ENCODE data around the gene MRAP2. TPM values are rescaled to one million over a fixed set of nuclear protein-coding genes. Genes with fewer than 3 reads are reported as not detected.

MRAP2 gene
- total RNA-seq, 1 experiment from 2014 or later = 2.5 TPM

GRCh38 chr6:84136364-84137050 lies 102.9 kb downstream of the MRAP2 start:
- DNase-seq (ENCODE audit: low read depth, low spot score) (no peak), ATAC-seq (no peak)
- POLR2A ChIA-PET = no interaction called here
- CTCF ChIA-PET = no interaction called here
- BruUV-seq (replicated peaks) = no TSS peak
- Histone ChIP-seq H3K4me1 (ENCODE audit: control insufficient read depth, insufficient read depth, low read length) (no peaks in the 10 kb centered on the region), H3K4me3 (ENCODE audit: low read depth in 2 of 2, low read length in 2 of 2) (no peak overlapping the region), H3K27ac (ENCODE audit: low read length) (no peak overlapping the region), H3K9me3 (ENCODE audit: control insufficient read depth, insufficient read depth, low read depth, low read length) (no peaks in the 10 kb centered on the region), H3K27me3 (ENCODE audit: control insufficient read depth, insufficient read depth, low read length) (no peaks in the 10 kb centered on the region), H3K36me3 (ENCODE audit: control insufficient read depth, insufficient read depth, low read length) (no peaks in the 10 kb centered on the region)
- TF ChIP-seq SIN3A (IDR thresholded peaks at IDR 0.05; ENCODE audit: borderline replicate concordance, insufficient read depth, low read depth, low read length) = no peak
- TF ChIP-seq CTCF (IDR thresholded peaks at IDR 0.05) = no peak
- no peak for TF ChIP-seq POLR2AphosphoS5 (IDR thresholded peaks at IDR 0.05; ENCODE audit: low read depth, low read length)
- TF ChIP-seq REST (IDR thresholded peaks at IDR 0.05; ENCODE audit: insufficient read depth in 1 of 2, low read depth in 2 of 2, low read length in 1 of 2) = no peak
- intact Hi-C loops (cut with micrococcal nuclease; ENCODE audit: unreplicated experiment) = no loop called here
- in situ Hi-C loops (cut with HindIII; ENCODE audit: low pct_unique_long_range_greater_than_20kb, low sequenced_read_pairs) = no loop called here

GRCh38 chr6:84137051-84137375 lies 103.4 kb downstream of the MRAP2 start:
- intact Hi-C loops (cut with micrococcal nuclease; ENCODE audit: unreplicated experiment) = no loop called here
- no peaks in the 10 kb centered on the region for H3K9me3 ChIP-seq (ENCODE audit: control insufficient read depth, insufficient read depth, low read depth, low read length)
- in situ Hi-C loops (cut with HindIII; ENCODE audit: low pct_unique_long_range_greater_than_20kb, low sequenced_read_pairs) = no loop called here
- CTCF ChIA-PET = no interaction called here
- TF ChIP-seq SIN3A (IDR thresholded peaks at IDR 0.05; ENCODE audit: borderline replicate concordance, insufficient read depth, low read depth, low read length) (no peak), POLR2AphosphoS5 (IDR thresholded peaks at IDR 0.05; ENCODE audit: low read depth, low read length) (no peak), TCF7L2 (IDR thresholded peaks at IDR 0.05; ENCODE audit: low read depth, low read length) (no peak)
- H3K4me3 ChIP-seq (ENCODE audit: low read depth in 2 of 2, low read length in 2 of 2) = no peak overlapping the region
- no peaks in the 10 kb centered on the region for H3K27me3 ChIP-seq (ENCODE audit: control insufficient read depth, insufficient read depth, low read length)
- DNase-seq (ENCODE audit: low read depth, low spot score) (no peak), ATAC-seq (no peak)
- no TSS peak for BruUV-seq (replicated peaks)
- H3K36me3 ChIP-seq (ENCODE audit: control insufficient read depth, insufficient read depth, low read length) = no peaks in the 10 kb centered on the region
- no peak overlapping the region for H3K27ac ChIP-seq (ENCODE audit: low read length)
- POLR2A ChIA-PET = no interaction called here
- no peaks in the 10 kb centered on the region for H3K4me1 ChIP-seq (ENCODE audit: control insufficient read depth, insufficient read depth, low read length)

GRCh38 chr6:84137989-84138575 lies 104.5 kb downstream of the MRAP2 start:
- no peaks in the 10 kb centered on the region for H3K4me1 ChIP-seq (ENCODE audit: control insufficient read depth, insufficient read depth, low read length)
- H3K4me3 ChIP-seq (ENCODE audit: low read depth in 2 of 2, low read length in 2 of 2) = no peak overlapping the region
- ATAC-seq (no peak), DNase-seq (ENCODE audit: low read depth, low spot score) (no peak)
- POLR2A ChIA-PET = no interaction called here
- in situ Hi-C loops (cut with HindIII; ENCODE audit: low pct_unique_long_range_greater_than_20kb, low sequenced_read_pairs) (no loop called here), intact Hi-C loops (cut with micrococcal nuclease; ENCODE audit: unreplicated experiment) (no loop called here)
- no TSS peak for BruUV-seq (replicated peaks)
- H3K9me3 ChIP-seq (ENCODE audit: control insufficient read depth, insufficient read depth, low read depth, low read length) = no peaks in the 10 kb centered on the region
- no peaks in the 10 kb centered on the region; the same call in 1 of the 2 replicates for H3K36me3 ChIP-seq (ENCODE audit: control insufficient read depth, insufficient read depth, low read length)
- no peaks in the 10 kb centered on the region for H3K27me3 ChIP-seq (ENCODE audit: control insufficient read depth, insufficient read depth, low read length)
- H3K27ac ChIP-seq (ENCODE audit: low read length) = no peak overlapping the region
- CTCF ChIA-PET = no interaction called here
- TF ChIP-seq CTCF (IDR thresholded peaks at IDR 0.05) = no peak
